Activated T-helper 2 cell treated with anti-CD3 and anti-CD28 coated beads, Interferon-gamma antibody, Interleukin-2, Interleukin-4, amounts not matched to agents 10 μg/mL and 5 μg/mL and 100 μg/mL, durations not matched to agents 14 hours and 24 hours and 36 hours (primary cell): ENCODE measurements around the gene ACKR2. TPM values are rescaled to one million over a fixed set of nuclear protein-coding genes. Genes with fewer than 3 reads are reported as not detected.

Experiments used
- total RNA-seq: library from RNA; stranded (reverse); gene quantifications from 2 replicates; pipeline ENCODE4 v1.2.3, GENCODE V29; 2022

Gene ACKR2
- total RNA-seq, 1 donor from 2014 or later: 1.0 TPM

Other genes with a start within 250 kb of the ACKR2 start
- 36.1 and 40.1 TPM in 2 replicates for gene SEC22C, start 227.5 kb upstream of the ACKR2 start, total RNA-seq
- gene SS18L2, start 218.6 kb upstream of the ACKR2 start, total RNA-seq: 62.4 and 67.1 TPM in 2 replicates
- 76.6 and 86.2 TPM in 2 replicates for gene NKTR, start 208.8 kb upstream of the ACKR2 start, total RNA-seq
- 0.16 and 0.44 TPM in 2 replicates for gene ZBTB47, start 155.7 kb upstream of the ACKR2 start, total RNA-seq
- not detected in 2 replicates for gene KLHL40, start 123.9 kb upstream of the ACKR2 start, total RNA-seq
- not detected in 2 replicates for gene HHATL, start 106.6 kb upstream of the ACKR2 start, total RNA-seq
- gene CCDC13, start 36.2 kb upstream of the ACKR2 start, total RNA-seq: 0.44 TPM in 1 of 2 replicates, not detected in the other
- 85.9 and 88.5 TPM in 2 replicates for gene HIGD1A, start 5.0 kb upstream of the ACKR2 start, total RNA-seq
- not detected in 2 replicates for gene CYP8B1, start 66.4 kb downstream of the ACKR2 start, total RNA-seq
- gene ZNF662, start 96.7 kb downstream of the ACKR2 start, total RNA-seq: 0.21 and 0.30 TPM in 2 replicates
- not detected in 2 replicates for gene GASK1A, start 169.9 kb downstream of the ACKR2 start, total RNA-seq